IPS DF 6.9 (cell line): Measurements from ENCODE around the gene RBM28.

Source experiments
- DNase-seq: peaks from one replicate; pipeline ENCODE4 v3.0.0-alpha.2; 2013; ENCODE audit warnings: low read depth, low spot score
- H3K27ac ChIP-seq: one replicate; pipeline ENCODE4 v1.5.1; 2013; ENCODE audit warnings: low read length, control low read depth
- H3K27me3 ChIP-seq: 2 replicates; pipeline ENCODE4 v1.6.1; 2013; ENCODE audit warnings: mild to moderate bottlenecking, low read length; ENCODE audit not compliant: control insufficient read depth, insufficient read depth
- H3K36me3 ChIP-seq: 2 replicates; pipeline ENCODE4 v1.6.1; 2013; ENCODE audit warnings: low read length; ENCODE audit not compliant: control insufficient read depth, insufficient read depth
- H3K4me1 ChIP-seq: 2 replicates; pipeline ENCODE4 v1.6.1; 2013; ENCODE audit warnings: low read length; ENCODE audit not compliant: control insufficient read depth, insufficient read depth
- H3K4me3 ChIP-seq: 2 replicates; pipeline ENCODE4 v1.5.1; 2013; ENCODE audit warnings: mild to moderate bottlenecking, low read length
- H3K9me3 ChIP-seq: 2 replicates; pipeline ENCODE4 v1.6.1; 2013; ENCODE audit warnings: low read length, inconsistent platforms; ENCODE audit not compliant: control insufficient read depth, insufficient read depth
- WGBS: extraction: QIAGEN DNeasy Blood & Tissue Kit; methylation state at CpG from one replicate; pipeline ENCODE4 v1.1.7; 2013; ENCODE audit warnings: mixed read lengths, missing lambda C conversion rate; ENCODE audit not compliant: insufficient read length, insufficient coverage; 5-methylcytosine and 5-hydroxymethylcytosine counted together

RBM28 gene, protein sequence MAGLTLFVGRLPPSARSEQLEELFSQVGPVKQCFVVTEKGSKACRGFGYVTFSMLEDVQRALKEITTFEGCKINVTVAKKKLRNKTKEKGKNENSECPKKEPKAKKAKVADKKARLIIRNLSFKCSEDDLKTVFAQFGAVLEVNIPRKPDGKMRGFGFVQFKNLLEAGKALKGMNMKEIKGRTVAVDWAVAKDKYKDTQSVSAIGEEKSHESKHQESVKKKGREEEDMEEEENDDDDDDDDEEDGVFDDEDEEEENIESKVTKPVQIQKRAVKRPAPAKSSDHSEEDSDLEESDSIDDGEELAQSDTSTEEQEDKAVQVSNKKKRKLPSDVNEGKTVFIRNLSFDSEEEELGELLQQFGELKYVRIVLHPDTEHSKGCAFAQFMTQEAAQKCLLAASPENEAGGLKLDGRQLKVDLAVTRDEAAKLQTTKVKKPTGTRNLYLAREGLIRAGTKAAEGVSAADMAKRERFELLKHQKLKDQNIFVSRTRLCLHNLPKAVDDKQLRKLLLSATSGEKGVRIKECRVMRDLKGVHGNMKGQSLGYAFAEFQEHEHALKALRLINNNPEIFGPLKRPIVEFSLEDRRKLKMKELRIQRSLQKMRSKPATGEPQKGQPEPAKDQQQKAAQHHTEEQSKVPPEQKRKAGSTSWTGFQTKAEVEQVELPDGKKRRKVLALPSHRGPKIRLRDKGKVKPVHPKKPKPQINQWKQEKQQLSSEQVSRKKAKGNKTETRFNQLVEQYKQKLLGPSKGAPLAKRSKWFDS

DNA sequence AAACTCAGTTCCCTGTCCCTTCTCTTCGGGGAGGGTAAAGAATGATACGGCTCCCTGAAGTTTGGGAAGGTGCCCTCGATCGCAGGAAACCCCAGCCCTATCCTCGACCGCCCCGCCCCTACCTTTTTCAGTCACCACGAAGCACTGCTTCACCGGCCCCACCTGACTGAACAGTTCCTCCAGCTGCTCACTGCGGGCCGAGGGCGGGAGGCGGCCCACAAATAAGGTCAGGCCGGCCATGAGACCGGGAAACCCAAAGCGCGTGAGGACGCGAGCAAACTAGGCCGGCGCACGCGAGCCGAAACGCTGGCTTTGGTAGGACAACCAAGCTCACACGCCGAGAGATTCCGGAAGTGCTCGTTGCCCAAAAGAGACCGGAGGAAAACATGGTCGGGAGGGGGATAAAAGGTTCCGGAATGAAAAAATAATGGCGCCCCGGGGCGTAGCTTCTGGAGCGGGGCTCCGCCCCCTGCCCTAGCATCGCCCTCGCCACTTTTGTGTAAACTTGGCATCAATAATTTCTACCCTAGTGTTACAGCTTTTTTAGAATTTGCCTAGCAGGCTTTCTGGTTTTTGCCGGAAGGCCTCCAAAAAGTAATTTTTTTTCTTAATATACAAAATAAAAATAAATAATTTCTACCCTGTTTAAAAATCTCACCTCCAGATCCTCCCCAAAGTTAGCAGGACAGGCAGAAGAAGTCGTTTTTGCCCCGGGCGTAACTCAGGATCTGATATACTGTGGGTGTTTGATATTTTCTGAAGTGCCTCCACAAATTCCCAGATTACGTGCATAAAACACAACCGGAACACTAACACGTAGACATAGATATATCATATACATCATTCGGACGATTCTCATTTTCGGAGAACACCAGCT is at the start of gene RBM28:
RBM28 (minus strand) TSS at position 355 of the 877 bp plus-strand sequence; CDS start at position 240, 115 bp downstream.
- no CpG with 5 or more reads among the region's 49 CpGs for WGBS
- H3K9me3 ChIP-seq = no peaks in the 10 kb centered on the region
- H3K36me3 ChIP-seq = no peaks in the 10 kb centered on the region

DNA sequence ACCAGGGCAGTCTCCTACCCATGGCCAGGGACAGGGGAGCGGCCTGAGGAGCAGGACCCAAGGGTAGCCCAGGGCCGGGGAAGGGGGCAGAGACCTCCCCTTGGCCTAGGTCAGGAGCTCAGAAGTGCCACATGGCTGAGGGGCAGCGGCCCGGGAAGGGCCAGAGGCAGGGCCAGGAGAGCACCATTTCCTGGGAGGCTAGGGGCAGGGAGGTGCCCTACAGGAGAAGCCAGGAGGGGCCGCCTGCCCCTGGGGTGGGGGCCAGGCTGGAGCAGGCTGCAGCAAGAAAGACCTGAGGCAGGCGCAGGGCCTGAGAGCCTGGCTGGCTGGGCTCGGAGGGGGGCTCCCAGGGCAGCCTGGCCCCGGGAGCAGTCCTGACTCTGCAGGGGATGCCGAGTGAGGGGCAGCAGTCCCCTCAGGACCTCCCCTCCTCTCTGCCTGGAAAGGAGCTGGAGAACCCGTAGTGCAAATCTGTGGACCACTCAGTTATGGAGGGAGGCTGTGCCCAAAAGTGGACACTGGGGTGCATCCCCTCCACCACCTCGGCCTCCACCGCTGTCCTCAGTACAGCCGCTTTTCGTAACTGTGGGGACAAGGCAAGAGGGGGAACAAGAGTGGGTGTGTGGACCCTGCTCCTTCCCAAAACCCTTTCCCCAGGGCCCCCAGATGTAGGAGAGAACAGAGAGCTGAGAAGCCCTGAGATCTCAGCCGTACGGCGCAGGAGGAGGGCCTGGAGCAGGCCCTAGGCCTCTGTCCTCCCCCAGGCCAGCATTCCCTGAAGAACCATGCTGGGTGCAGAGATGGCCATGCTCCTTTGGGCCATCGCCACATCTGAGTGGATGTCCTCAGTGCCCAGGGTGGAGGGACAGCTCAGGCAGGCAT is 49.0 kb upstream of the RBM28 start:
- WGBS = no CpG with 5 or more reads among the region's 18 CpGs
- Histone ChIP-seq H3K27ac (no peak overlapping the region), H3K9me3 (no peaks in the 10 kb centered on the region), H3K36me3 (peaks cover 3% of the 10 kb centered on the region; the same call in 1 of the 2 replicates), H3K27me3 (no peaks in the 10 kb centered on the region), H3K4me1 (peaks cover 3% of the 10 kb centered on the region; the same call in 1 of the 2 replicates), H3K4me3 (no peak overlapping the region)
- no peak for DNase-seq

More for the DNA sequence above, at the start of gene RBM28:
- Histone ChIP-seq H3K27ac (no peak within 1 kb of the TSS), H3K27me3 (no peaks in the 10 kb centered on the region; the same call in 1 of the 2 replicates), H3K4me3 (peak within 1 kb of the TSS; percentile 86), H3K4me1 (0 out of 2 replicates have a peak, but pooled peaks cover 2% of the 10 kb centered on the region)
- DNase-seq = peak; percentile 58

DNA sequence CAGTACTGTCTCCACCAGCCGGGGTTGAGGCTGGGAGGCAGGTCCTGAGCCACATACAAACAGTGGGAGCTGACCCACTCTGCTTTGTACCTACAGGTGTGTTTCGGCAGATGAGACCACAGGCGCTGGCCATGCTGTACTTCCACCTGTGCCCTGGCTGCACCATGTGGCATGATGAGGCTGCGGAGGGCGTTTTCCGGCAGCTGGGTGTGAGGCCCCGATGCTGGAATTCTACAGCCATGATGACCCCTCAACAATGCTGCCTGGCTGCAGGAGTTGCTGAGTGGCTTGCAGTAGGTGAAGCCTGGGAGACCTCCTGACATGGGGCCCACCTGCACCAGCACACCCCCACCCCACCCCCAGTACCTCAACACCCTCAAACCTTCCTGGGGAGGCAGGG is 48.1 kb upstream of the RBM28 start:
- Histone ChIP-seq H3K27me3 (no peaks in the 10 kb centered on the region), H3K9me3 (no peaks in the 10 kb centered on the region), H3K36me3 (peaks cover 3% of the 10 kb centered on the region; the same call in 1 of the 2 replicates), H3K4me3 (no peak overlapping the region), H3K4me1 (peaks cover 3% of the 10 kb centered on the region; the same call in 1 of the 2 replicates), H3K27ac (no peak overlapping the region)
- no CpG with 5 or more reads among the region's 7 CpGs for WGBS
- no peak for DNase-seq

DNA sequence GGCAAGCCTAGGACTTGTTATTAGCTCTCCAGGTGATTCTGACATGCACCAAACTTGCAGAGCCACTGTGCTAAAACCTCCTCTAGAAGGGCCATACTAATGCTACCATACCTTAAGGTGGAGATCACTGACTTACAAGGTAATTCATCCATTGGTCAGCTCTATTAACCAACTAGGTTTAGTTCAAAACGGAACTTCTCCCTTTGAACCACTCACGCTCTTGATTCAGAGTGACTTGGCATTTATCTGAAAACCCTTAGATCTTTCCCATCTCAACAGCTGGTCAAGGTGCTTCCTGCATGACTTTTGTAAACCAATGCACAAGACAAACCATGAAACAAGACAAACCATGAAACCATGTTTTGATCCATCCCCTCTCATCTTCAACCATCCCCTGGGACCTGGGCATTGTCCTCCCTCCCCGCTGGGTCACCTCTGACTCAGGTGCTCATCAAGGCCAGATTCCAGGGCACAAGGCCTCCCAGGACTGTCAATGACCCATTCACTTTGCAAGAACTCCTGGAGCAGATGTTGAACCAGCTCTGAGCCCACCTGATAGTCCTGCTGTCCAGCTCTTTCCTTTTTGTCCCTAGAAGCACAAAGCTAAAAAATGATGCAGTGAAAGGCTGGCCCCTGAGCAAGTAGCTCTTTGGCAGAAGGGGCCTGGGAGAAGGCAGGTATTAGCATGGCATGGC is 47.3 kb upstream of the RBM28 start:
- Histone ChIP-seq H3K4me1 (peaks cover 3% of the 10 kb centered on the region; the same call in 1 of the 2 replicates), H3K36me3 (peaks cover 3% of the 10 kb centered on the region; the same call in 1 of the 2 replicates), H3K27ac (no peak overlapping the region), H3K4me3 (no peak overlapping the region), H3K27me3 (no peaks in the 10 kb centered on the region), H3K9me3 (no peaks in the 10 kb centered on the region)
- no CpG with 5 or more reads among the region's 3 CpGs for WGBS
- DNase-seq = no peak

DNA sequence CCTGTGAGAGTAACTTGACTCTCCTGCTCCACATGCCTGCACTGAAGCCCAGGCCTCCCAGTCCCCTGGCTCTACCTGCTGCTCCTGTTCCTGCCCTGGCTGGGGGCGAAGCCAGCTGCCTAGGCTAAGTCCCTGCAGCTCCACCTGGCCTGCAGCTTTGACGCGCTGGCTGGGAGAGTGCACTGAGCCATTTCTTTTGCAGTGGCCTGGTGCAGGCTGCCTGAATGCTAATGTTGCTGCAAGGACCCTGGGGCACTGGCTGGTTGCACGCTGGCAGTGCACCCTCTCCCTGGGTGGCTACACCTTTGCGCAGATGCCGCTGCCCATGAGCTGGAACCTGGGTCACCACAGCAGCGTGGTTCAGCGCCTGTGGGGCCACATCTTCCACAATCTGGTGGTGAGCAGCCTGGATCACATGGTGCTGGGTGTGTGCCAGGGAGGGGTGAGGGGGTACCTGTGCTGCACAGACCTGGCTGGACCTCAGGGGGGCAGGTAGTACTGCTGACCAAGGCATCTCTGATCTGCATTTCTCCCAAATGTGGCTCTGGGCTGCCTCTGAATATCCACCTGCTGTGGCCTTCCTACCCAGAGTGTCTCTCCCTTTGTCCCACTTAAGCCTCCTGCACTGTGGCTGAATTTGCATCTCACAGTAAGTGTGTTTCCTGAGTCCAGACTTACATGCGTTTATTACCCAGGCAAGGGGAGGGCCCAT is 46.1 kb upstream of the RBM28 start:
- no peak overlapping the region for H3K27ac ChIP-seq
- no peak overlapping the region for H3K4me3 ChIP-seq
- H3K9me3 ChIP-seq = no peaks in the 10 kb centered on the region
- H3K4me1 ChIP-seq = peaks cover 3% of the 10 kb centered on the region; the same call in 1 of the 2 replicates
- no peaks in the 10 kb centered on the region for H3K27me3 ChIP-seq
- peaks cover 3% of the 10 kb centered on the region; the same call in 1 of the 2 replicates for H3K36me3 ChIP-seq
- WGBS = no CpG with 5 or more reads among the region's 9 CpGs
- DNase-seq = no peak

DNA sequence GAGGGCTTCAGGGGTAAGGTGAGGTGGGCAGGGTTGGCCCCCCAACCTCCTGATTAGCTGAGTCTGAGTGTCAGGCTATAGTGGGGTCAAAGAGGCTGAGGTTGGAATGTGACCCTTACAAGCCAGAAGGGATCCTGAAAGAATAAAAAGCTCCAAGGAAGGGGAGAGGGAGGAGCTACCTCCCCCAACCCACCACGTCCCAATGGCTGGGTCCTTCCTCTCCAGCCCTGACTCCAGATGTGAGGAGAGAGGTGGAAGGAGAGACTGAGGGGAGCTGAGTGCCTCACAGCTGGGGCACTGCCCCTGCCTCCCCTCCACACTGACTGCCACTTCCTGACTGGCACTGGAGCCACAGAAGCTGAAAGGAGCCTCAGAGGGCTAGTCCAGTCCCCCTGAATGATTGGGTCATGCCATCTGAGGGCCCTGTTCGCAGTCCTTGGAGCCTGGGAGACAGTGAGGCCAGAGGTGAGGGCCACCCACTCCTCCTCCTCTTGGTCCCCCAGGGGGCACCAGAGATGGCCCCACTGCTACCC is 45.4 kb upstream of the RBM28 start:
- Histone ChIP-seq H3K27me3 (no peaks in the 10 kb centered on the region), H3K27ac (no peak overlapping the region), H3K9me3 (no peaks in the 10 kb centered on the region), H3K4me1 (peaks cover 3% of the 10 kb centered on the region; the same call in 1 of the 2 replicates), H3K4me3 (no peak overlapping the region), H3K36me3 (peaks cover 3% of the 10 kb centered on the region; the same call in 1 of the 2 replicates)
- WGBS = no CpG with 5 or more reads among the region's 2 CpGs
- DNase-seq = no peak

DNA sequence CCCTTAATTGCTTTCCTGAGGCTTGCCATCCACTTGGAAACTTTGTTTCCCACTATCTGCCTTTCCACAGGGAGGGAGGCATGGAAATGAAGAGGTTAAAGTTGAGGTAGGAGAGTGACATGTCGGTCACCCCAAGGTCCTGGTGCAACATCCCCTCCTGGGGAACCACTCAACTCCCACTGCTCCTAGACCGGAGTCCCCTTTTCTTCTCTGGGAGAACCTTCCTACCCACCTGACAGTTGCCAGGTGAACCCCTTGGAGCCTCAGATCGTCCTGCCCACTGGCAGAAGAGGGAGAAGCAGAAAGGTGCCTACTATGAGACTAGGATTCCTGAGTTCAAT is 44.4 kb upstream of the RBM28 start:
- H3K27me3 ChIP-seq = no peaks in the 10 kb centered on the region
- H3K36me3 ChIP-seq = no peaks in the 10 kb centered on the region
- peaks cover 3% of the 10 kb centered on the region; the same call in 1 of the 2 replicates for H3K4me1 ChIP-seq
- WGBS = no CpG with 5 or more reads among the region's 3 CpGs
- H3K4me3 ChIP-seq = no peak overlapping the region
- H3K27ac ChIP-seq = no peak overlapping the region
- H3K9me3 ChIP-seq = no peaks in the 10 kb centered on the region
- no peak for DNase-seq

DNA sequence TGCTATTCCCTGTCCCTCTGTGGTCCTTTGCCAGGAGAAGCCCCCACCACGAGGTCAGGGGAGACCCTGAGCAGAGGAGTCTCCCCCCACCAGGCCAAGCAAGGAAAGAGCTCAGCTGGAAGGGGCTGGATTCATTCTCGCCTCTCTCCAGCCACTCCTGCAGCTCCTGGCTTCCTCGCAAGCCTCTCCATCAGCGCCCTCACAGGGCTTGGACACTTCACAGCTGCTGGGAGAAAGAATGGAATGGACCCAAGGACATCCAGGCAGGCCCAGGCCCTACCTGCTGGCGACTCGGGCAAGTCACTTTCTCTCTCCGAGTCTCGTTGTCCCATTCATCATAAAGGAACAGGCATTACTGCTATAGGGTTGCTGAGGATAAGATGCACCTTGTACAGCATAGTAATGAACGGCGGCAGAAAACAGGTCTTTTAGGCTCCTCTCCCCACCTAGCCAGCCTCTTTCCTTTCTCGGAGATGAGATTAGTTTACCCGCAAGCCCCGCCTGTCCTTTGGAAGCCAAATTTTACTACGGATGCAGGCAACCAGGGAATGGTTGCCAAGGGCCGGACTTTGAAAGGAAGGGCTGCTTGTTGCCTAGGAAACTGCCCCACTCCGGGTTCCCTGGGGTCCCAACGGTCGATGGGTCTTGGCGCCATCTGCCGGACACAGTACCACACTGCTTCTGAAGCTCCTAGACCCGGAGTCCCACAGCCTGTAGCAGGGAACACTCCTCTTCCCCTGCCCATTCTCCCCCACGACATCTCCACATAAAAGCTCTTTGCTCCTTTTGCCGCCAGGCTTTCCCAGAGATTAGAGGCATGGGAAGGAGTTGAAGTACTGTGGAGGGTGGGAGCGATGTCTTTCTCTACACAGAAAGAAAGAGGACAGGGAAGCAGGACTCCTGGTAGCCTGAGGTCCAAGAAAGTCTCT is 43.8 kb upstream of the RBM28 start:
- peak; percentile 90 for DNase-seq
- Histone ChIP-seq H3K9me3 (no peaks in the 10 kb centered on the region), H3K36me3 (no peaks in the 10 kb centered on the region), H3K27me3 (no peaks in the 10 kb centered on the region), H3K27ac (no peak overlapping the region), H3K4me1 (peaks cover 3% of the 10 kb centered on the region; the same call in 1 of the 2 replicates), H3K4me3 (no peak overlapping the region)
- no CpG with 5 or more reads among the region's 24 CpGs for WGBS
